SKM-1 treated with dmso at 0.1 percent for 144 hours (cell line): Measurements from ENCODE around the gene OBP2A.
"Not testable (repeated sequence)": the region's sequence is repeated elsewhere in the genome, so short reads cannot be mapped to it uniquely, and the experiment has no call there.

Experiments
- DNase-seq: peaks from one replicate; lab custom pipeline; 2025; ENCODE audit not compliant: unreplicated experiment; lab: John Stamatoyannopoulos, UW

Gene OBP2A

GRCh38 chr9:135509458-135509857 lies 36.5 kb upstream of the OBP2A start:
- no peak for DNase-seq

GRCh38 chr9:135512241-135512603 lies 33.7 kb upstream of the OBP2A start:
- no peak for DNase-seq

- DNase-seq, result no peak
These were observed 33.0 kb upstream of the OBP2A start for GRCh38 chr9:135512904-135513303.

- DNase-seq, result no peak
These were observed 32.5 kb upstream of the OBP2A start for GRCh38 chr9:135513351-135513846.

GRCh38 chr9:135513906-135514305 lies 32.0 kb upstream of the OBP2A start:
- DNase-seq, result not testable (repeated sequence)

GRCh38 chr9:135514342-135515082 lies 31.4 kb upstream of the OBP2A start:
- DNase-seq, result no peak

- DNase-seq, result no peak
These were observed 30.6 kb upstream of the OBP2A start for GRCh38 chr9:135515083-135515951.

GRCh38 chr9:135516132-135516860 lies 29.6 kb upstream of the OBP2A start:
- DNase-seq, result no peak

- no peak for DNase-seq
These were observed 28.5 kb upstream of the OBP2A start for GRCh38 chr9:135517407-135517822.

GRCh38 chr9:135519179-135519971 lies 26.6 kb upstream of the OBP2A start:
- DNase-seq, result no peak

GRCh38 chr9:135520916-135521607 lies 24.9 kb upstream of the OBP2A start, which contains the start of gene LCN1:
LCN1 (plus strand) TSS chr9:135521440; CDS start chr9:135521498, 58 bp downstream.
- no peak for DNase-seq

- DNase-seq, result no peak
These were observed 24.3 kb upstream of the OBP2A start for GRCh38 chr9:135521608-135522095.

GRCh38 chr9:135522137-135522877 lies 23.6 kb upstream of the OBP2A start:
- DNase-seq, result no peak

- no peak for DNase-seq
These were observed 23.0 kb upstream of the OBP2A start for GRCh38 chr9:135522931-135523330.

GRCh38 chr9:135523521-135524129 lies 22.3 kb upstream of the OBP2A start:
- DNase-seq, result no peak

- no peak for DNase-seq
These were observed 21.6 kb upstream of the OBP2A start for GRCh38 chr9:135524130-135524861.

GRCh38 chr9:135525241-135526088 lies 20.5 kb upstream of the OBP2A start:
- no peak for DNase-seq
